Endothelial cell of umbilical vein (primary cell): ENCODE results near the gene TOPORS.
"Not testable (repeated sequence)": the region's sequence is repeated elsewhere in the genome, so short reads cannot be mapped to it uniquely, and the experiment has no call there.

ENCODE experiments used
- EZH2 ChIP-seq: IDR thresholded peaks from 2 replicates; pipeline ENCODE4 v1.6.1; 2012; ENCODE audit warnings: borderline replicate concordance, low read depth, mild to moderate bottlenecking, moderate library complexity, low read length, inconsistent platforms; ENCODE audit not compliant: severe bottlenecking
- GATA2 ChIP-seq: IDR thresholded peaks from 2 replicates; pipeline ENCODE4 v1.7.0; 2011; ENCODE audit warnings: low read depth, mild to moderate bottlenecking, moderate library complexity, mixed read lengths, low read length; ENCODE audit not compliant: insufficient read length, insufficient read depth
- JUN ChIP-seq: IDR thresholded peaks from 2 replicates; pipeline ENCODE4 v1.6.1; 2011; ENCODE audit warnings: borderline replicate concordance, low read depth; ENCODE audit not compliant: insufficient read length, insufficient read depth
- MYC ChIP-seq: IDR thresholded peaks from one replicate; pipeline ENCODE4 v1.6.1; 2011; ENCODE audit warnings: mild to moderate bottlenecking, low read depth, low read length
- POLR2A ChIP-seq: IDR thresholded peaks from 2 replicates; pipeline ENCODE4 v1.6.1; 2012; ENCODE audit warnings: low read depth, mild to moderate bottlenecking, control low read depth, low read length
- POLR2AphosphoS5 ChIP-seq: IDR thresholded peaks from 2 replicates; pipeline ENCODE4 v1.6.1; 2012; ENCODE audit warnings: low read depth, mild to moderate bottlenecking, control low read depth, low read length, moderate library complexity; ENCODE audit not compliant: insufficient read depth
- TF ChIP-seq, protein P1 (sequence below), 2 donors: IDR thresholded peaks; 1 replicate in 1 of 2; 2 replicates in 1 of 2; pipeline ENCODE4 v1.5.1; 2011; ENCODE audit warnings: low read length in 2 of 2, mild to moderate bottlenecking in 2 of 2, moderate library complexity in 2 of 2, control low read depth in 1 of 2, inconsistent platforms in 1 of 2, low read depth in 1 of 2; ENCODE audit not compliant: insufficient read depth in 1 of 2; ENCODE audit errors: extremely low read depth in 1 of 2
- TF ChIP-seq, protein P2 (sequence below): IDR thresholded peaks from 2 replicates; pipeline ENCODE4 v1.6.1; 2011; ENCODE audit not compliant: insufficient read depth, insufficient read length

DNA sequence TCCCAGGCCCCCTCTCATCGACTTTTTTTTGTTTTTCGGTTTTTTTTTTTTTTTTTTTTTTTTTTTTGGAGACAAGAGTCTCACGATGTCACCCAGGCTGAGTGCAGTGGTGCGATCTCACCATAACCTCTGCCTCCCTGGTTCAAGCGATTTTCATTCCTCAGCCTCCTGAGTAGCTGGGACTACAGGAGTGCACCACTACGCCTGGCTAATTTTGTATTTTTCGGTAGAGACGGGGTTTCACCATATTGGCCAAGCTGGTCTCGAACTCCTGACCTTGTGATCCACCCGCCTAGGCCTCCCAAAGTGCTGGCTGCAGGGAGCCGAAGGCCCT is 27.9 kb downstream of the TOPORS start:
- TF ChIP-seq, protein P1, sequence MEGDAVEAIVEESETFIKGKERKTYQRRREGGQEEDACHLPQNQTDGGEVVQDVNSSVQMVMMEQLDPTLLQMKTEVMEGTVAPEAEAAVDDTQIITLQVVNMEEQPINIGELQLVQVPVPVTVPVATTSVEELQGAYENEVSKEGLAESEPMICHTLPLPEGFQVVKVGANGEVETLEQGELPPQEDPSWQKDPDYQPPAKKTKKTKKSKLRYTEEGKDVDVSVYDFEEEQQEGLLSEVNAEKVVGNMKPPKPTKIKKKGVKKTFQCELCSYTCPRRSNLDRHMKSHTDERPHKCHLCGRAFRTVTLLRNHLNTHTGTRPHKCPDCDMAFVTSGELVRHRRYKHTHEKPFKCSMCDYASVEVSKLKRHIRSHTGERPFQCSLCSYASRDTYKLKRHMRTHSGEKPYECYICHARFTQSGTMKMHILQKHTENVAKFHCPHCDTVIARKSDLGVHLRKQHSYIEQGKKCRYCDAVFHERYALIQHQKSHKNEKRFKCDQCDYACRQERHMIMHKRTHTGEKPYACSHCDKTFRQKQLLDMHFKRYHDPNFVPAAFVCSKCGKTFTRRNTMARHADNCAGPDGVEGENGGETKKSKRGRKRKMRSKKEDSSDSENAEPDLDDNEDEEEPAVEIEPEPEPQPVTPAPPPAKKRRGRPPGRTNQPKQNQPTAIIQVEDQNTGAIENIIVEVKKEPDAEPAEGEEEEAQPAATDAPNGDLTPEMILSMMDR (IDR thresholded peaks at IDR 0.05; ENCODE audit: extremely low read depth in 1 of 2, insufficient read depth in 1 of 2, low read depth in 1 of 2, low read length in 2 of 2), result not testable (repeated sequence)
- TF ChIP-seq POLR2A, POLR2AphosphoS5, EZH2, GATA2, JUN, MYC: not testable (repeated sequence)
- TF ChIP-seq, protein P2, sequence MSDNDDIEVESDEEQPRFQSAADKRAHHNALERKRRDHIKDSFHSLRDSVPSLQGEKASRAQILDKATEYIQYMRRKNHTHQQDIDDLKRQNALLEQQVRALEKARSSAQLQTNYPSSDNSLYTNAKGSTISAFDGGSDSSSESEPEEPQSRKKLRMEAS, result not testable (repeated sequence)
